HCT116 (cell line): Measurements from ENCODE around the gene PLPP7. TPM values are rescaled to one million over a fixed set of nuclear protein-coding genes. Genes with fewer than 3 reads are reported as not detected.

Source experiments
- ATAC-seq: fragments of 200-7000 bp; cut with Tn5 transposase; 2 replicates; pipeline ENCODE4 v1.9.1; 2020; ENCODE audit warnings: mild to moderate bottlenecking, moderate library complexity
- BruUV-seq: library from RNA; stranded (reverse); fragments of 400-500 nt; replicated peaks from 2 replicates; lab custom pipeline; 2021; lab: Mats Ljungman, UMichigan
- CTCF ChIA-PET: fragments of 300-600 bp; sonication (Branson Sonifier 250); formaldehyde crosslinking; loops from one replicate; lab custom pipeline; 2021; ENCODE audit warnings: antibody characterized with exemption; lab: Charles Lee
- POLR2A ChIA-PET: fragments of 300-600, 350-600 bp; sonication (Branson Sonifier 250); formaldehyde crosslinking; loops from one replicate; lab custom pipeline; 2021; ENCODE audit warnings: antibody characterized with exemption; lab: Charles Lee
- RAD21 ChIA-PET, 2 experiments: fragments of 300-600 bp; sonication (Branson Sonifier 250); formaldehyde crosslinking; loops; one replicate each; lab custom pipeline; 2023; ENCODE audit warnings: low total read pairs in 2 of 2; ENCODE audit not compliant: uncharacterized antibody in 2 of 2, unreplicated experiment in 2 of 2, low non-redundant PET in 1 of 2; lab: Charles Lee
- DNase-seq: peaks from one replicate; pipeline ENCODE4 v3.0.0-alpha.2; 2010; ENCODE audit warnings: low read depth, low spot score
- H2AFZ ChIP-seq: fragments of 200-600 bp; shearing (Covaris generic), sonication (generic); 2 replicates; pipeline ENCODE4 v1.6.1; 2017; ENCODE audit warnings: low read depth, mixed run types, mixed read lengths, antibody characterized with exemption, low read length; ENCODE audit not compliant: poor library complexity, severe bottlenecking
- H3K27ac ChIP-seq: 2 replicates; pipeline ENCODE4 v1.5.1; 2012; ENCODE audit warnings: low read depth, low read length
- H3K27me3 ChIP-seq: fragments of 200-600 bp; sonication (generic); 2 replicates; pipeline ENCODE4 v1.6.1; 2016; ENCODE audit warnings: mixed run types, low read length, mixed read lengths; ENCODE audit not compliant: insufficient read depth
- H3K36me3 ChIP-seq, 2 experiments: fragments of 200-500 bp in 1 of 2; fragments of 200-600 bp in 1 of 2; sonication (Bioruptor generic) in 1 of 2; sonication (generic) in 1 of 2; 2 replicates each; pipeline versions ENCODE4 v1.5.1 to v1.6.1; 2014 to 2016; ENCODE audit warnings: low read length in 2 of 2, inconsistent platforms in 1 of 2, mixed read lengths in 1 of 2, mixed run types in 1 of 2; ENCODE audit not compliant: insufficient read depth in 2 of 2, control insufficient read depth in 1 of 2
- H3K4me1 ChIP-seq, 2 experiments: fragments of 200-600 bp in 1 of 2; sonication (generic) in 1 of 2; 2 replicates each; pipeline versions ENCODE4 v1.5.1 to v1.6.1; 2012 to 2017; ENCODE audit warnings: low read length in 2 of 2, inconsistent platforms in 1 of 2, mild to moderate bottlenecking in 1 of 2, mixed read lengths in 1 of 2, mixed run types in 1 of 2, moderate library complexity in 1 of 2; ENCODE audit not compliant: insufficient read depth in 2 of 2, control insufficient read depth in 1 of 2
- H3K4me2 ChIP-seq: fragments of 200-600 bp; sonication (generic); 2 replicates; pipeline ENCODE4 v1.6.1; 2017; ENCODE audit warnings: mixed run types, low read length, mixed read lengths
- H3K4me3 ChIP-seq, 2 experiments: fragments of 200-600 bp in 1 of 2; sonication (generic) in 1 of 2; replicated peaks in 1 of 2; 2 replicates each; pipeline ENCODE4 v1.5.1; 2011 to 2016; ENCODE audit warnings: low read length in 2 of 2, control low read depth in 1 of 2, low read depth in 1 of 2, mild to moderate bottlenecking in 1 of 2, mixed read lengths in 1 of 2, mixed run types in 1 of 2
- H3K79me2 ChIP-seq: fragments of 200-600 bp; sonication (generic); 2 replicates; pipeline ENCODE4 v1.6.1; 2017; ENCODE audit warnings: mild to moderate bottlenecking, mixed run types, low read length, moderate library complexity, mixed read lengths; ENCODE audit not compliant: insufficient read depth
- H3K9ac ChIP-seq: fragments of 200-600 bp; sonication (generic); 2 replicates; pipeline ENCODE4 v1.6.1; 2016; ENCODE audit warnings: low read length, mixed read lengths
- H3K9me2 ChIP-seq: fragments of 200-600 bp; sonication (generic), shearing (Covaris generic); 2 replicates; pipeline ENCODE4 v1.6.1; 2017; ENCODE audit warnings: mixed run types, mild to moderate bottlenecking, moderate library complexity; ENCODE audit not compliant: insufficient read depth
- H3K9me3 ChIP-seq, 2 experiments: fragments of 200-500 bp in 1 of 2; fragments of 200-600 bp in 1 of 2; sonication (Bioruptor generic) in 1 of 2; sonication (generic) in 1 of 2; 2 replicates each; pipeline ENCODE4 v1.6.1; 2014 to 2017; ENCODE audit warnings: low read length in 2 of 2, mixed read lengths in 2 of 2, inconsistent platforms in 1 of 2, low read depth in 1 of 2, mild to moderate bottlenecking in 1 of 2, mixed run types in 1 of 2, moderate library complexity in 1 of 2; ENCODE audit not compliant: control insufficient read depth in 1 of 2, insufficient read depth in 1 of 2
- H4K20me1 ChIP-seq: fragments of 200-600 bp; sonication (generic), shearing (Covaris generic); 2 replicates; pipeline ENCODE4 v1.6.1; 2017; ENCODE audit warnings: mixed run types, mild to moderate bottlenecking, moderate library complexity; ENCODE audit not compliant: insufficient read depth
- EZH2phosphoT487 ChIP-seq: fragments of 200-600 bp; IDR thresholded peaks from 2 replicates; pipeline ENCODE4 v1.6.1; 2018; ENCODE audit warnings: antibody characterized with exemption, borderline replicate concordance
- JUND ChIP-seq: IDR thresholded peaks from 2 replicates; pipeline ENCODE4 v1.6.1; 2012
- RAD21 ChIP-seq: IDR thresholded peaks from 2 replicates; pipeline ENCODE4 v1.6.1; 2012; ENCODE audit warnings: low read depth, mild to moderate bottlenecking
- SRF ChIP-seq: IDR thresholded peaks from 2 replicates; pipeline ENCODE4 v1.6.1; 2012; ENCODE audit warnings: low read depth
- ZFX ChIP-seq: fragments of 450-650 bp; IDR thresholded peaks from 2 replicates; pipeline ENCODE4 v1.6.1; 2017
- intact Hi-C: fragments of 100-400 bp; cut with micrococcal nuclease; formaldehyde crosslinking; loops from 2 replicates; pipeline ENCODE4 v1.10.0; 2022
- total RNA-seq: library from RNA; stranded (reverse); gene quantifications from one replicate; pipeline ENCODE4 v1.2.1, GENCODE V29; 2021; ENCODE audit not compliant: unreplicated experiment
- TF ChIP-seq, protein P1 (sequence below), 3 experiments: fragments of 200-600 bp in 1 of 3; sonication (generic) in 1 of 3; IDR thresholded peaks in 2 of 3; conservative IDR thresholded peaks in 1 of 3; 2 replicates each; pipeline ENCODE4 v1.5.1; 2012 to 2017; ENCODE audit warnings: low read depth in 2 of 3, low read length in 2 of 3, antibody characterized with exemption in 1 of 3, borderline replicate concordance in 1 of 3, control low read depth in 1 of 3, mild to moderate bottlenecking in 1 of 3, mixed read lengths in 1 of 3, mixed run types in 1 of 3, moderate library complexity in 1 of 3; ENCODE audit not compliant: insufficient read depth in 1 of 3
- TF ChIP-seq, protein P2 (sequence below): IDR thresholded peaks from 2 replicates; pipeline ENCODE4 v1.6.1; 2012; ENCODE audit warnings: low read depth
- TF ChIP-seq, protein P3 (sequence below): IDR thresholded peaks from 2 replicates; pipeline ENCODE4 v1.6.1; 2011; ENCODE audit warnings: mild to moderate bottlenecking, low read length, moderate library complexity; ENCODE audit not compliant: insufficient replicate concordance; ENCODE audit errors: extremely low read depth

PLPP7 gene
- total RNA-seq, 1 experiment from 2014 or later = 0.37 TPM

DNA sequence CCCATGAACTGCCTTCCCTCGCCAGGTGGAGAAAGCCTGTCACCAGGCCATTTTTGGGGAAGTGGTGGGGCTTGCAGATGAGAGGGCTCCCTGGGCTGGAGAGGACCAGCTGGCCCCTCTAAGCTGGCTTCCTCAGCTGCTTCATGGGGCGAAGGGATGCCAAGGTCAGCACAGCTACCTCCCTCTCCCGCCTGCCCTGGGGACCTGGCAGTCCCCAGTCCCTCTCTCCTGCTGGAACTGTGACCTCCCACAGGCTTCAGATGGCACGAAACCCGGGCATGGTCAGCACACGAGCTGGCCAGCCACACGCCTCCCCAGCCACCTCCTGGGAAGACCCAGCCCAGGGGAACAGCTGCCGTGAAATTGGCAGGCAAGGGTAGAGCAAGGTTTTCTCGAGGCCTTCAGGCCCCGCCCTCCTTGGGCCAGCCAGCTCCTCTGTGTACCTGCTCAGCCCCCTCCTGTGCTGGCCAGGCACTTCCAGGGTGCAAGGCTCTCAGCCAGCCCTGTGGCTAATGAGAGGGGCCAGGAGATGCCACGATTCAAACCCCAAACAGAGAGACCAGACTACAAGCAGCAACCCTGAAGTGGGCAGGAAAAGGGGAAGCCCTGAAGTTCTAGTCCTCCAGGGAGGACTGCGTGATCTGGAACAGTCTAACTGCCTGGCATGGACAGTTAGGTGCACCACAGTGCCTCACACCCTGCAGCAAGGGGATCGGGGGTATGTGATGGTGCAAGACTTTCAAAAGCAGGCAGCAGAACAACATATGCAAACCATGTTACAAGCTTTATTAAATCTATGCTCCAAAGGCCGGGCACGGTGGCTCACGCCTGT lies 12.9 kb downstream of the PLPP7 start (continued):
- TF ChIP-seq, protein P1, sequence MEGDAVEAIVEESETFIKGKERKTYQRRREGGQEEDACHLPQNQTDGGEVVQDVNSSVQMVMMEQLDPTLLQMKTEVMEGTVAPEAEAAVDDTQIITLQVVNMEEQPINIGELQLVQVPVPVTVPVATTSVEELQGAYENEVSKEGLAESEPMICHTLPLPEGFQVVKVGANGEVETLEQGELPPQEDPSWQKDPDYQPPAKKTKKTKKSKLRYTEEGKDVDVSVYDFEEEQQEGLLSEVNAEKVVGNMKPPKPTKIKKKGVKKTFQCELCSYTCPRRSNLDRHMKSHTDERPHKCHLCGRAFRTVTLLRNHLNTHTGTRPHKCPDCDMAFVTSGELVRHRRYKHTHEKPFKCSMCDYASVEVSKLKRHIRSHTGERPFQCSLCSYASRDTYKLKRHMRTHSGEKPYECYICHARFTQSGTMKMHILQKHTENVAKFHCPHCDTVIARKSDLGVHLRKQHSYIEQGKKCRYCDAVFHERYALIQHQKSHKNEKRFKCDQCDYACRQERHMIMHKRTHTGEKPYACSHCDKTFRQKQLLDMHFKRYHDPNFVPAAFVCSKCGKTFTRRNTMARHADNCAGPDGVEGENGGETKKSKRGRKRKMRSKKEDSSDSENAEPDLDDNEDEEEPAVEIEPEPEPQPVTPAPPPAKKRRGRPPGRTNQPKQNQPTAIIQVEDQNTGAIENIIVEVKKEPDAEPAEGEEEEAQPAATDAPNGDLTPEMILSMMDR (IDR thresholded peaks at IDR 0.05 in 2 of 3, conservative IDR thresholded peaks at IDR 0.05 in 1 of 3; ENCODE audit: borderline replicate concordance in 1 of 3, insufficient read depth in 1 of 3, low read depth in 2 of 3, low read length in 2 of 3) = no peak
- TF ChIP-seq EZH2phosphoT487 = no peak

DNA sequence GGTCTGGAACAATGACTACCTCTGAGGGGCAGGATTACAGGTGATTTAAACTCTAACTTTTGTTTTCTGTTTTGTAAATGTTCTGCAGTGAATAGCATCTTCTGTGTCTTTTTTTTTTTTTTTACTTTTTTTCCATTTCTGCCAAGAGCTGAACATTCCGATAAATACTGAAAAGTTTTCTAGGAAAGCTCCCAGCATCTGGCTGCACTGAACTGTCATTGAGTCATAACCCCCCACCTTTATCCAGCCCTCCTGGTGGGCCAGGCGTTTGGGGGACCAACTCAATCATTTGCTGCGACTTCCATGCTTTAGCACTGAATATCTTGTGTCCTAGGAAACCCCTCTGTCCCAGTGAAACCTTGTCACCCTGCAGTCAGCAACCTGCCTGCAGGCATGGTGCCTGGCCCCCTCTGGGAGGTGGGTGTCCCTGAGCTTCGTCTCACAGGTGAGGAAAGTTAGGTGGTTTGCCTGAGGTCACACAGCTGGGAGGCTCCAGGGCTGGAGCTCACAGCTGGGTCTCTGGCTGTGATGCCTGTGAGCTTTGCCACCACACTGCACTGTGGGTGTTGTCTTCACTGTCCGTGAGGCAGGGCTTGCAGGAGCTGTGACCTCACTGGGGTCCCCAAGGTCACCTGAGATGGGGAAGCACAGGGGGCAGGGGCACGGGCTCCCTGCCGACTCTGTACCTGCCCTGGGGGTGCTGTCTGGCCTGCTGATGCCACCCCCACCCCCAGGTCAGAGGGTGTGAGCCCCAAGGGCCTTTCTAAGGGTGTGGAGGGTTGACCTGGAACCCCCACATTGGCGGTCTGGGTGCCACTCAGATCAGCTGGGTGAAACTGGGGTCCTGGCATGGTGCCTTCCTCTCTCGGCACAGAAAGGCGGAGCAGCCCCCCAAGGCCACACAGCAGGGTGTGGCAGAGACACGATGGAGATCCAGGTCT lies 14.1 kb downstream of the PLPP7 start:
- CTCF ChIA-PET = interaction anchor here (0.7 kb wide), 2 partner anchors 32 to 46 kb away, joined by 3 read pairs; no protein-coding TSS in a partner anchor
- Histone ChIP-seq H4K20me1 (no peaks in the 10 kb centered on the region), H3K36me3 (no peaks in the 10 kb centered on the region), H3K9me3 (no peaks in the 10 kb centered on the region), H3K9me2 (no peaks in the 10 kb centered on the region), H3K27me3 (no peaks in the 10 kb centered on the region), H3K27ac (no peak overlapping the region), H3K4me1 (no peaks in the 10 kb centered on the region), H3K79me2 (no peaks in the 10 kb centered on the region), H3K4me2 (no peak overlapping the region), H3K9ac (no peak overlapping the region), H3K4me3 (no peak overlapping the region), H2AFZ (no peak overlapping the region)
- DNase-seq = no peak
- no peak for TF ChIP-seq JUND
- TF ChIP-seq, protein P2, sequence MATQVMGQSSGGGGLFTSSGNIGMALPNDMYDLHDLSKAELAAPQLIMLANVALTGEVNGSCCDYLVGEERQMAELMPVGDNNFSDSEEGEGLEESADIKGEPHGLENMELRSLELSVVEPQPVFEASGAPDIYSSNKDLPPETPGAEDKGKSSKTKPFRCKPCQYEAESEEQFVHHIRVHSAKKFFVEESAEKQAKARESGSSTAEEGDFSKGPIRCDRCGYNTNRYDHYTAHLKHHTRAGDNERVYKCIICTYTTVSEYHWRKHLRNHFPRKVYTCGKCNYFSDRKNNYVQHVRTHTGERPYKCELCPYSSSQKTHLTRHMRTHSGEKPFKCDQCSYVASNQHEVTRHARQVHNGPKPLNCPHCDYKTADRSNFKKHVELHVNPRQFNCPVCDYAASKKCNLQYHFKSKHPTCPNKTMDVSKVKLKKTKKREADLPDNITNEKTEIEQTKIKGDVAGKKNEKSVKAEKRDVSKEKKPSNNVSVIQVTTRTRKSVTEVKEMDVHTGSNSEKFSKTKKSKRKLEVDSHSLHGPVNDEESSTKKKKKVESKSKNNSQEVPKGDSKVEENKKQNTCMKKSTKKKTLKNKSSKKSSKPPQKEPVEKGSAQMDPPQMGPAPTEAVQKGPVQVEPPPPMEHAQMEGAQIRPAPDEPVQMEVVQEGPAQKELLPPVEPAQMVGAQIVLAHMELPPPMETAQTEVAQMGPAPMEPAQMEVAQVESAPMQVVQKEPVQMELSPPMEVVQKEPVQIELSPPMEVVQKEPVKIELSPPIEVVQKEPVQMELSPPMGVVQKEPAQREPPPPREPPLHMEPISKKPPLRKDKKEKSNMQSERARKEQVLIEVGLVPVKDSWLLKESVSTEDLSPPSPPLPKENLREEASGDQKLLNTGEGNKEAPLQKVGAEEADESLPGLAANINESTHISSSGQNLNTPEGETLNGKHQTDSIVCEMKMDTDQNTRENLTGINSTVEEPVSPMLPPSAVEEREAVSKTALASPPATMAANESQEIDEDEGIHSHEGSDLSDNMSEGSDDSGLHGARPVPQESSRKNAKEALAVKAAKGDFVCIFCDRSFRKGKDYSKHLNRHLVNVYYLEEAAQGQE = no peak
- no peak for TF ChIP-seq SRF
- TF ChIP-seq, protein P3, sequence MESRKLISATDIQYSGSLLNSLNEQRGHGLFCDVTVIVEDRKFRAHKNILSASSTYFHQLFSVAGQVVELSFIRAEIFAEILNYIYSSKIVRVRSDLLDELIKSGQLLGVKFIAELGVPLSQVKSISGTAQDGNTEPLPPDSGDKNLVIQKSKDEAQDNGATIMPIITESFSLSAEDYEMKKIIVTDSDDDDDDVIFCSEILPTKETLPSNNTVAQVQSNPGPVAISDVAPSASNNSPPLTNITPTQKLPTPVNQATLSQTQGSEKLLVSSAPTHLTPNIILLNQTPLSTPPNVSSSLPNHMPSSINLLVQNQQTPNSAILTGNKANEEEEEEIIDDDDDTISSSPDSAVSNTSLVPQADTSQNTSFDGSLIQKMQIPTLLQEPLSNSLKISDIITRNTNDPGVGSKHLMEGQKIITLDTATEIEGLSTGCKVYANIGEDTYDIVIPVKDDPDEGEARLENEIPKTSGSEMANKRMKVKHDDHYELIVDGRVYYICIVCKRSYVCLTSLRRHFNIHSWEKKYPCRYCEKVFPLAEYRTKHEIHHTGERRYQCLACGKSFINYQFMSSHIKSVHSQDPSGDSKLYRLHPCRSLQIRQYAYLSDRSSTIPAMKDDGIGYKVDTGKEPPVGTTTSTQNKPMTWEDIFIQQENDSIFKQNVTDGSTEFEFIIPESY = no peak
- no peak for TF ChIP-seq RAD21
- no peak for TF ChIP-seq ZFX
- BruUV-seq = no TSS peak
- ATAC-seq = no peak
- RAD21 ChIA-PET = no interaction called here
- POLR2A ChIA-PET = no interaction called here
- intact Hi-C loops = no loop called here
